Hepatocyte (in vitro differentiated cells): ENCODE measurements around the gene ARMH3.

ENCODE experiments used
- EZH2 ChIP-seq: fragments of 200-600 bp; sonication (generic); IDR thresholded peaks from 2 replicates; pipeline ENCODE4 v1.6.1; 2016; ENCODE audit warnings: antibody characterized with exemption, mild to moderate bottlenecking, borderline replicate concordance
- EZH2phosphoT487 ChIP-seq: fragments of 200-600 bp; sonication (generic); IDR thresholded peaks from one replicate; pipeline ENCODE4 v1.6.1; 2018; ENCODE audit warnings: antibody characterized with exemption, mild to moderate bottlenecking, low read depth, moderate library complexity; ENCODE audit not compliant: unreplicated experiment, severe bottlenecking
- TF ChIP-seq, protein P1 (sequence below): fragments of 200-600 bp; sonication (generic); IDR thresholded peaks from 2 replicates; pipeline ENCODE4 v1.5.1; 2016; ENCODE audit warnings: antibody characterized with exemption, mild to moderate bottlenecking; ENCODE audit not compliant: poor library complexity

DNA sequence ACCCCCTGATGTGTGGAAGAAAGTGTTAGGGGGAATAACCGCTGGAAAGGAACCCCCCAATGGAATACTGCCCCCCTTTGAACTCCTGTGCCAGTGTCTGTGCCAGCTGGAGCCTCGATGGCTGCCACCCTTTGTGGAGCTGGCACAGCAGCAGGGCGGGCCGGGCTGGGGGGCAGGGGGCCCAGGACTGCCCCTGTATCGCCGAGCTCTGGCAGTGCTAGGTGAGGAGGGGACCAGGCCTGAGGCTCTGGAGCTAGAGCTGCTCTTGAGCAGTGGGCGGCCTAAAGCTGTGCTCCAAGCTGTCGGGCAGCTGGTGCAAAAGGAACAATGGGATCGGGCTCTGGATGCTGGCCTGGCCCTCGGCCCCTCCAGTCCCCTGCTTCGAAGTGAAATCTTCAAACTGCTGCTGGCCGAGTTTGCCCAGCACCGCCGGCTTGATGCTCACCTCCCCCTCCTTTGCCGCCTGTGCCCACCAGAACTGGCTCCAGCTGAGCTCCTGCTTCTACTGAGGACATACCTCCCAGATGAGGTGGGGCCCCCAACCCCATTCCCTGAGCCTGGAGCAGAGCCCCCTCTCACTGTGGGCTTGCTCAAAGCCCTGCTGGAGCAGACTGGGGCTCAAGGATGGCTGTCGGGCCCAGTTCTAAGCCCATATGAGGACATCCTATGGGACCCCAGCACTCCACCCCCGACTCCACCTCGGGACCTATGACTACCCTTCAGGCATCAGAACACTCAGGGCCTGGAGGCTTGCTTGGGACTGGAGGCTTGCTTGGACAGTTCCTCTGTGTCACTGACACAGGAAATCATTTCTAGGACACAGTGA lies 11.3 kb upstream of the ARMH3 start:
- TF ChIP-seq, protein P1, sequence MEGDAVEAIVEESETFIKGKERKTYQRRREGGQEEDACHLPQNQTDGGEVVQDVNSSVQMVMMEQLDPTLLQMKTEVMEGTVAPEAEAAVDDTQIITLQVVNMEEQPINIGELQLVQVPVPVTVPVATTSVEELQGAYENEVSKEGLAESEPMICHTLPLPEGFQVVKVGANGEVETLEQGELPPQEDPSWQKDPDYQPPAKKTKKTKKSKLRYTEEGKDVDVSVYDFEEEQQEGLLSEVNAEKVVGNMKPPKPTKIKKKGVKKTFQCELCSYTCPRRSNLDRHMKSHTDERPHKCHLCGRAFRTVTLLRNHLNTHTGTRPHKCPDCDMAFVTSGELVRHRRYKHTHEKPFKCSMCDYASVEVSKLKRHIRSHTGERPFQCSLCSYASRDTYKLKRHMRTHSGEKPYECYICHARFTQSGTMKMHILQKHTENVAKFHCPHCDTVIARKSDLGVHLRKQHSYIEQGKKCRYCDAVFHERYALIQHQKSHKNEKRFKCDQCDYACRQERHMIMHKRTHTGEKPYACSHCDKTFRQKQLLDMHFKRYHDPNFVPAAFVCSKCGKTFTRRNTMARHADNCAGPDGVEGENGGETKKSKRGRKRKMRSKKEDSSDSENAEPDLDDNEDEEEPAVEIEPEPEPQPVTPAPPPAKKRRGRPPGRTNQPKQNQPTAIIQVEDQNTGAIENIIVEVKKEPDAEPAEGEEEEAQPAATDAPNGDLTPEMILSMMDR, result no peak
- no peak for TF ChIP-seq EZH2
- TF ChIP-seq EZH2phosphoT487, result no peak
